ENCODE results near the gene L1CAM.

Gene L1CAM

DNA sequence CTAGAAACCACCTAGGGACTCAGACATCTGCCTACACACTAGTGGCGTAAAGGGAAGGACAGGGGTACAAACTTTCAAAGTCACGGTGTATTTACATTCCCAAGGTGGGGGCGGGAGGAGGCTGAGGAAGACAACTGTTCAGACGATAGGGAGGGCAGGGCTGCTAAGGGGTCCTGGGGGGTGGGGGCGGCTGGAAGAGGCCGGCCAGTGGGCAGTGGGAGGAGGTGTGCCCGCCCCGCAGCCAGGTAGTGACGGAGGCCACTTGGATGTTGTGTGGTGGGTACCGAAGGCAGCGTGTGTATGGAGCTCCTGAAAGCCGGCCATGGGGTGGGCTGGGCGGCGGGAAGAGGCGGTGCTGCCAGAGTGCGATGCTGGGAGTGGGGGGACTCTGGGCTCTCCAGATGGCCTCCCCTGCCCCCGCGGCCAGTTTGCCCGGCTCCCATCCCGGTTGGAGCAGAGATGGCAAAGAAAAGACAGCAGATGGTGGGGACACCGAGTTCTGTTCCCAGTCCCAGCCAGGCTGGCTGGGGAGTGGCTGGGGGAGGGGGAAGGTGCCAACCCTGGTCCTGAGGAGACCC, 24.2 kb downstream of the L1CAM start:
- DNase-seq, result no peak

DNA sequence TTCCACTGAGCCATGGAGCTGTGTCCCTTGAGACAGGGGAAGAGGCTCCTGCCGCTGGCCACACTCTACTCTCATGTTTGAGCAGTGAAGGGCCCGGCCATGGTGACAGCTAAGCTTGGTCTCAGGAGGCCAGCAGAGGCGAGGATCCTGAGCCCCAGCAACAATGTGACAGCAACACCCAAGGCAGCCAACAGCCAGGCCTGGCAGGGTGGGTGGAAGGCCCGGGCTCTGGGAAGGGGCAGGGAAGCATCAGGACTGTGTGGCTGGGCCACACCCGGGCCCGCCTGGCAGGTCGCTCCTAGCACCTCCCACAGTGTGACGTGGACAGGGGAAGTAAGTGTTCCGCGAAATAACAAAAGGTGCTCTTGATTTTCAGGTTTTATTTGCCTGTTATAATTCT, 24.8 kb downstream of the L1CAM start:
- DNase-seq, result no peak

- no peak for DNase-seq
These were observed 28.5 kb downstream of the L1CAM start for GRCh38 chrX:153857348-153857903.

DNA sequence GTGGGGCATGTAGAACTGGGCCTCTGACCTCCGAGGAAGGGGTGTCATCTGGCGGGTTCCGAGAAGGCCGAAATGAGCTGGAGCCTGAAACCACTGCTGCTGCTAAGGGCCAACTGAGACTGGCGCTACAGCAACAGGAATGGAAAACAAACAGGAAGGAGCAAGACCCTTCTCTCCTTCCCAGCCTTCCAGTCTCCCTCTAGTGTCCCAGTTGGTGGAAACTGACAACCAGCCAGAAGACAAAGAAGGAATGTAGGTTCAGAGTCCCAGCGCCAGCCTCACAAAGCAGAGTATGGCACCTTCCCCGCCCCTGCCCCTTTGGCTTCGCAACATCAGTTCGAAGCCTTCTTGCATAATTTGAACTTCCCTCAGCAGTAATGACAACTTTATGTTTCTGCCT, 31.3 kb downstream of the L1CAM start:
- no peak for DNase-seq

DNA sequence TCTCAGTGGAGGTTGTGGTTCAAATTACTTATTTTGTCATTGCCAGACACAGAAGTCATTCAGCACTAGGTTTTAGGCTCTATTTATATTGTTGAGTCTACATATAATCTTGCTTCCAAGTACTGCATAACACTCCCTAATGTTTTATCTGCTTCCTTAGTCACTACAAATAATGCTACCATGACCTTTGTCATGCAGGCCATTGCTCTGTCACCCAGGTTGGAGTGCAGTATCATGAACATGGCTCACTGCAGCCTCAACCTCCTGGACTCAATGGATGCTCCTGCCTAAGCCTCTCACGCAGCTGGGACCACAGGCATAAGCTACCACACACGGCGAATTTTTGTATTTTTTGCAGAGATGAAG, 32.1 kb downstream of the L1CAM start:
- no peak for DNase-seq

GRCh38 chrX:153853180-153853901, 32.6 kb downstream of the L1CAM start:
- DNase-seq, result no peak

- no peak for DNase-seq
These were observed 34.0 kb downstream of the L1CAM start for GRCh38 chrX:153851981-153852380.

GRCh38 chrX:153848325-153848724, 37.6 kb downstream of the L1CAM start:
- no peak for DNase-seq

DNA sequence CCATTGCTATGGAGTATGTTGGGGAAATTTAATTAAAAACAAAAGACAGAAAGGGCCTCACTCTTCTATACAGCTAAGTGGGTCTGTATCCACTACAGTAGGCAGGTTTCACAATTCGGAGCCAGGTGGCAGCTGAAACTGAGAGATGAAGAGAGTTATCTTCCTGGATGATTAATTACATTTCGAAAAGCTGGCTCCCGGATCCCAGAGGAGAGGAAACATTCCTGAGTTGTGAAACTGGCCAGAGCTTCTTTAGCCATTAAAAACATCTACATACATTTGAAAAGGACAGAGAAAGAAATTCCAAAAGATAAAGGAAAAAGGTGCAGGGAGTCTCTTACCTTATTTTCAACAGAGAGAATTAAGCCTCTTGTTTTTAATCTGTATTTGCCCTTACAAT, 40.1 kb downstream of the L1CAM start:
- DNase-seq, result no peak

- DNase-seq, result no peak
These were observed 40.8 kb downstream of the L1CAM start for GRCh38 chrX:153845195-153845594.

DNA sequence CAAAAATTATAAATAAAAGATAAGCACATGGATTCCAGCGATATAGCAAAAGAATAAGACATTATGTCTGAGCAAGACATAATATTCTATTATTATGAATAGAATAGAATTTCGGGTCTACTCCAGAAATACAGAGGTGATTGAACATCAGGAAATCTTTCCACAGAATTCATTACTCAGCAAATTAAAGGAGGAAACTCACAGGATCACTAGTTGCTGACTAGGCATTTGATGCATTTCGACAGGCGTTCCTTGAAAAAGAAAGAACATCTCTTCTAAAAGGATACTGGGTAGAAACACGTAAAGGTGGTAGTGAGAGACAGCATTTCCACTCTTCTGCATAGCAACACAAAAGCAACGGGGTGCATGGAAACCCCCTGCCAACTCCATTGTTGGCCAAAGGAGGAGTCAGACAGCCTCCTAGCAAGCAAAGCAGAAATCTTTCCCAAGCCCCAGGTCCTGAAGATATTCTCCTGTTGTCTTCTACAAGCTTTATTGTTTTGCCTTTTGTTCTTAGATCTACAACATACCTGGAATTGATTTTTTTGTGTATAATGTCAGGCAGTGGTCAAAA, 41.4 kb downstream of the L1CAM start:
- DNase-seq, result no peak

DNA sequence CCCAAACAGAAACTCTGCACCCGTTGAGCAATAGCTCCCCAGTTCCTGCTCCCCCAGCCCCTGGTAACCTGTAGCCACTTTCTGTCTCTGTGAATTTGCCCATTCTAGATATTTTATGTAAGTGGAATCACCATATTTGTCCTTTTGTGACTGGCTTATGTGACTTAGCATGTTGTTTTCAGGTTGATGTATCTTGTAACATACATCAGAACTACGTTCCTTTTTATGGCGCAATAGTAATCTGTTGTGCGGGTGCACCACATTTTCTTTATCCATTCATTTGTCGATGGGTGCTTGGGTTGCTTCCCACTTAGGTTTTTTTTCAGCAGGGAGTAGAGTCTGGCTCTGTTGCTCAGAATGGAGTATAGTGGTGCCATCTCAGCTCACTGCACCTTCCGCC, 49.1 kb downstream of the L1CAM start:
- no peak for DNase-seq

GRCh38 chrX:153832728-153833127, 53.2 kb downstream of the L1CAM start:
- no peak for DNase-seq

DNA sequence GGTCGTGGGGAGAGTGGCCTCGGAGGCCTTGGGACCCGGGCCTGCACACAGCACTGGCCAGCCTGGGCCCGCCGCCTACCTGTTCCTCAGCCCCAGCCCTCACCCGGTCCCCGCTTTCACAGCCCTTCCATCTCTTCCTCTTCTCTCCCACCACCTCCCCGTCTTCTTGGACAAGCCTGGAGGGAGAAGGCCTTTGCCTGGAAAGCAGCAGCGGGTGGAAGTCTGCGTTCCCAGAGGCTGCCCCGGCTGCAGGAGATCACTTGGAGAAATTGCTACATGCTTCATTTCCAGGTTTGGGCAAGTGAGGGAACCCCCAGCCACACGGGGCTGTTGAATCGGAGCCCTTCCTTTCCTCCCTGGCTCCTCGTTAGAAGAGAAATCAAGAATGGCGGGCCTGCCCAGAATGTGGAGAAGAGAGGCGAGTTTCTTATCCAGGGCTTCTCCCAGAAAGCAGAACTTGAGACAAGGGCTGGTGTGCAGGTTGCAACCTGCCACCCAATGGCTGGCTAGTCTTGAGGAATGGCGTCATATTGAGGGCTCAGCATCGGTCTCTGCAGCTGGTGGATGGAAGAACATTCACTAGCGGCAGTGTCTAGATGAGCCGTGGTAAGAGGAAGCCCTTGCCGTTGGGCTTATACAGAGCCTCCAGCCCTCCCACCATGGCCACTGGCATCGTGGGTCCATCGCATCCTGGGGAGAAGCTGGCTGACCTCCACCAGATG, 54.4 kb downstream of the L1CAM start:
- DNase-seq, result no peak

DNA sequence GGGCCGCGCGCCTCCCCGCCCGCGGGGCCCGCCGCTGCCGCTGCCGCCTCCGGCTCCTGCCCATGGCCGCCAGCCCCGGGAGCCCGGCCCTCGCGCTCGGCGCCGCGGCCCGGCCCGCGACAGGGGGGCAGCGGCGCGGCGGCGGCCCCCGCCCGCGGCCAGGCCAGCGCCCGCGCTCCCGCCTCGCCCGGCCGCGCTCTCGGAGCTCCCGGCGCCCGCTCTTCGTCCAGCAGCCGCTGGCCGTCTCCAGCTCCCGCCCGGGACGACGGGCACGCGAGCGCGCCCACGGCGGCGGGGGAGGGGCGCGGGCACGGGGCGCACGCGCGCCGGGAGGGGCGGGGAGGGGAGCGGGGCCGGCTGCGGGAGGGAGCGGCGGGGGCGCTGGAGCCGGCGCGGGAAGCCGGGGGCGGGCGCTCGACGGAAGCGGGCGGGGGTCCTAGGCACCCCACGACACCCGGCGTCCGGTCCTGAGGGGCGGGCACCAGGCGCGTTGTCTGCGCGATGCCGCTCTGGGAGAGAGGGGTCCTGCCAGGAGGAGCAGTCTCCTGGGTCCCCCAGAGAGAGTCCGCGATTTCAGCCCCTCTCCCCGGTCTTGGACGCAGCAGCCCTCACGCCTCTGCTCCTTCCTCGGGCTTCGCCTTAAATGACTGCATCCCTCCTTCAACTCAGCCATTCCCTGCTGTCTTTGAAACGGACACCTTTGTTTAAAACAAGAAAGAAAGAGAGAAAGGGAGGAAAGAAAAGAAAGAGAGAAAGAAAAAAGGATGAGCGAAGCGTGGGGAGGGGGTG, 55.1 kb downstream of the L1CAM start:
- no peak for DNase-seq

DNA sequence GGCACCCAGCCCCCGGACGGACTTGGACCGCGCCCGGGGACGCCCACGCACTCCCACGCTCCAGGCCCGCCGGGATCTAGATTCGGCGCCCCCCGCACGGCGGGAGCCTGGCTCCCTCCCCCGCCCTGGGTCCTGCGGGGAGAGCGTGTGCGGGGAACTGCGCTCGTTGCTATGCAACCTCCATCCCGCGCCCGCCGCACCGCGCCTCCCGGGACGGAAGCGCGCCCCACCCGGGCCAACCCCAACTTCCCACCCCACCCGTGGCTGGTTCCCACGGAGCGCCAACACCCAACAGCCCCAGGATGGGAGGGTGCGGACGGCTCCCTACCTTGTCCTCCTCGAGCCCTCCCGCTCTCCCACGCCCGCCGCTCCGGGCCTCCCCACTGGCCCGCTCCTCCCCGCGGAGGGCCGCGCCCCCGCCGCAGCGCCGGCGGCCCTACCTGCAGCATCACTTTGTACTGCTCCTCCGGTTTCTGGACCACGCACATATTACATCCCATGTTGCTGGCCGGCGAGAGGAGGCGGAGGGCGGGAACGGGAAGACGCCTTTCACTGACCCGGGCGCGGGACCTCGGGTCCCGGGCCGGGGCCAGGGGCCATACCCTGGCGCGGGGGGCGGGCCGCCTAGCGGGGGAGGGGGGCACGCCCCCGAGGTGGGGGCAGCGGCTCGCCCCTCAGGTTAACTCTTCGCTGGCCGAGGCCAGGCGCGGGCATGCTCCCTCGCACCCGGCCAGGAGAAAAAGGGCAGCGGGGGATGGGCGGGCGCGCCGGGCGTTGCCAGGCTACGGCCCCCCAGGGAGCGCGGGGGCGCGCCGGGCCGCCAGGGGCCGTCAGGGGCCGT, 56.0 kb downstream of the L1CAM start, which contains the start of gene PDZD4:
Gene PDZD4 (minus strand): TSS at position 746 of the 841 bp plus-strand sequence. CDS start 246 bp downstream, at position 500.
- no peak for DNase-seq

DNA sequence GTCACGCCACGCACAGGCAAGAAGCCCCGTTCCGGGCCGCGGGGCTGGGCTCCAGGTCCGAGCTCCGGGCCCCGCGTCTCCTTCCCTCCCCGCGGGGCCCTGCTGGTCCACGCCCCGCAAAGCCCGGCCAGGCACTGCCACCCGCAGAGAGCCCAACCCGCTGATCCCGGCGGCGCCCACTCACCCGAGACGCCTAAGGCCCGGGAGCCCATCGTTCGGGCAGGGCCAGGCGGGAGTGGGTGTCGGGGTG, 56.5 kb downstream of the L1CAM start:
- DNase-seq, result no peak

DNA sequence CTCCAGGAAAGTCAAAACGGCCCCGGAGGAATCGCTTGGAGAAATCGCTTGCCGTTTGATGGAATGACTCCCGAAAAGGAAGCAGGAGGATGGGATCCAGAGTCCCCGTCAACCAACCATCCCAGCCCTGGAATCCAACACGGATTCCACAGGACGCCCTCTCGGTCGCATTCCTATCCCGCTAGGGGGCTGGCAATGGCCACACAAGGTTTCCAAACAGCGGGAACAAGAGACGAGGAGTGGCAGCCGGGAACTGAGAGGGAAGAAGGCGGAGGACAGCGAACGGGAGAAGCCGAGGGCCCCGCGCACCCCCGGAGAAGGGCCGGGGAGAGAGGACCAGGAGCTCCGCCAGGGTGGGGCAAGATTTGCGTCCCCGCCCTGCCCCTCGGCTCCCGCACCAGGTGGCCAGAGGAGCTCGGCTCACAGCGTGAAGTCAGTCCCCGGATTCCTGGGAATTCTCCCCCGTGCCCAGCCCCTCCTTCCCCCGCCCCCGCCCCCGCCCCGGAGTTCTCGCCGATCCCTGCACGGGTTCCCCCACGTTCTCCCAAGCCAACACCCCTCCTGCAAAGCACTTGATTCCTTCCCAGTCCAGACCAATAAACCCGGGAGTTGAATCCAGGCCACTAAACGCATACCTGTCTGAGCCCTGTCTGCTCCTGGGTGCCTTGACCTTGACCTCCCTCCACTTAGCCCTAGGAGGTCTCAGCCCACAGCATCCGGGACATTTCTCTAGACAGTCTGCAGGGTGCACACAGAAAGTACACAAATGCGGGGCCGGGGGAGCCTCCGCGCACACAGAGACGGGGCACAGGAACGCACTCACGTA, 57.0 kb downstream of the L1CAM start:
- DNase-seq, result no peak

GRCh38 chrX:153828308-153828707, 57.7 kb downstream of the L1CAM start:
- DNase-seq, result no peak

DNA sequence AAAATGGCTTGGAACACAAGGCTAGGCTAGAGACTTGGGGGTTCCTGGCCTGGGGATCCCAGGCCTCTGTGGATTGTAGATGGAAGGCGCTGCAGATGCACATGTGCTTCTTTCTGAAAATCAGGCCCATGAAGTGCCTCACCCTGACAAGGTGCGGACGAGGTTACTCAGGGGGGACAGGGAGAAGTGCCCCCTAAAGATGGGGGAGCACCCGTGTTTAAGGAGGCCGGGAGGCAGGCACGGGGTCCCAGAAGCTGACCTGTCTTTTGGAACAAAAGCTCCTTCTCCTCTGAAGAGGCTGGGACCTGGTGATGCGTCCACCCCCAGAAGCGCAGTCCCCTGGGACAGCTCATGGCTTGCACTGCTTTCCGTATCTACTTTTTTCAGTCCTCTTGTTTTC, 58.1 kb downstream of the L1CAM start:
- no peak for DNase-seq

- no peak for DNase-seq
These were observed 59.0 kb downstream of the L1CAM start for GRCh38 chrX:153827016-153827415.
